GM21576 (cell line): ENCODE measurements around the gene C1orf185.
"Not testable (repeated sequence)": the region's sequence is repeated elsewhere in the genome, so short reads cannot be mapped to it uniquely, and the experiment has no call there.

Source experiments
- ATAC-seq: cut with Tn5 transposase; IDR thresholded peaks from one replicate; pipeline ENCODE4 v1.9.1; 2021; ENCODE audit warnings: mild to moderate bottlenecking, moderate library complexity; ENCODE audit not compliant: unreplicated experiment

Gene C1orf185

DNA sequence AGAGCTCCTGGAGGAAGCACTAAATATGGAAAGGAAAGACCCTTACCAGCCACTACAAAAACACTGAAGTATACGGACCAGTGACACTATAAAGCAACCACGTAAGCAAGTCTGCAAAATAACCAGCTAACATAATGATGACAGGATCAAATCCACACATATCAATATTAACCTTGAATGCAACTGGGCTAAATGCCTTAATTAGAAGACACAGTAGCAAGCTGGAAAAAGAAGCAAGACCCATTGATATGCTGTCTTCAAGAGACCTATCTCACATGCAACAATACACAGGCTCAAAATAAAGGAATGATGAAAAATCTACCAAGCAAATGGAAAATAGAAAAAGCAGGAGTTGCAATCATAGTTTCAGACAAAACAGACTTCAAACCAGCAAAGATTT lies 31.0 kb downstream of the C1orf185 start:
- no peak for ATAC-seq

DNA sequence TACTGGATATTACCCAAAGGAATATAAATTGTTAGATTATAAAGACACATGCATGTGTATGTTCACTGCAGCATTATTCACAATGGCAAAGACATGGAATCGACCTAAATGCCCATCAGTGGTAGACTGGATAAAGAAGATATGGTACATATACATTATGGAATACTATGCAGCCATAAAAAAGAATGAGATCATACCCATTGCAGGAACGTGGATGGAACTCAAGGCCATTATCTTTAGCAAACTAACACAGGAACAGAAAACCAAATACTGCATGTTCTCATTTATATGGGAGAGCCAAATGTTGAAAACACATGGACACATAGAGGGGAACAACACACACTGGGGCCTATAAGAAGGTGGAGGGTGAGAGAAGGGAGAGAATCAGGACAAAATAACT lies 35.7 kb downstream of the C1orf185 start:
- ATAC-seq: not testable (repeated sequence)

DNA sequence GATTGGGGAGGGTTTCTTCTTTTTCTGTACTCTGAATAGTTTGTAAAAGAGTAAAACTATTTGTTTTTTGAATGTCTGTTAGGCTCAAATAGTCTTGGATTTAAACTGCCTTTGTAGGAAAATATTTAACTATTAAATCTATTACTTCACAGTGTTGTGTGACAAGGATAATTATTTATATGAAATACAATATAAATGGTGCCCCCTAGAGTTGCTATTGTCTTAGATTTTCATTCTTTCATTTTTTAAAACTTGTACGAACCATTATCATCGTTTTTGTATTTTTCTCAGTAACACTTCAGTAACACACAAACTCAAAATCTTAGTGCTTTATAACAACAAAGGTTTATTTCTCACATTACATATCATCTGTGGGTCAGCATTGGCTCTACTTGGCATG lies 37.4 kb downstream of the C1orf185 start:
- no peak for ATAC-seq

- ATAC-seq: no peak
Measured at GRCh38 chr1:51147394-51147793, 45.4 kb downstream of the C1orf185 start.

- ATAC-seq: no peak
Measured at GRCh38 chr1:51154776-51155175, 52.7 kb downstream of the C1orf185 start.

GRCh38 chr1:51156752-51157151 lies 54.7 kb downstream of the C1orf185 start:
- ATAC-seq: no peak

GRCh38 chr1:51157395-51157794 lies 55.4 kb downstream of the C1orf185 start:
- ATAC-seq: no peak

DNA sequence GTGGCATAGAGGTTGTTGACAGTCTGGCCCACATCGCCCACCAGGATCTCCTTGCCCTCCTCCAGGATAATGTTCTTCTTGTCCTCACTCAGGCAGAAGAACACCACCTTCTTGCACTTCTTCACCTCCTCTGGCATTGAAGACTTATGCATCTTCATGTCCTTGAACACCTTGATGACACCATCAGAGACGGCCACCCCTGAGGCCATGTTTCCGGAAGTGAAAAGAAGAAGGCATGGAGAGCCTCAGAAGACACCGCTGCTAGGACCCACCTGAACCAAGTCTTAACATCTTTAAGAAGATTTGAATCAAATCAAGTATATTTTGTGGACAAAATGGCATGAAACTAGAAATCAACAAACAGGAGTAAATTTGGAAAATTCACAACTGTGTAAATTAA lies 56.2 kb downstream of the C1orf185 start:
- no peak for ATAC-seq

DNA sequence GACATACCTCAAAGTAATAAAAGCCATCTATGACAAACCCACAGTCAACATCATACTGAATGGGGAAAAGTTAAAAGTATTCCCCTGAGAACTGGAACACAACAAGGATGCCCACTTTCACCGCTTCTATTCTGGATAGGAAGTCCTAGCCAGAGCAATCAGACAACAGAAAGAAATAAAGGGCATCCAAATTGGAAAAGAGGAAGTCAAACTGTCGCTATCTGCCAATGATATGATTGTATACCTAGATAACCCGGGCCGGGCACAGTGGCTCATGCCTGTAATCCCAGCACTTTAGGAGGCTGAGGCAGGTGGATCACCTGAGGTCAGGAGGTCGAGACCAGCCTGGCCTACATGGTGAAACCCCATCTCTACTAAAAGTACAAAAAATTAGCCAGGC lies 60.5 kb downstream of the C1orf185 start:
- ATAC-seq: not testable (repeated sequence)

- no peak for ATAC-seq
Measured at GRCh38 chr1:51165540-51165939, 63.5 kb downstream of the C1orf185 start.

GRCh38 chr1:51168266-51168845 lies 66.3 kb downstream of the C1orf185 start:
- ATAC-seq: no peak

DNA sequence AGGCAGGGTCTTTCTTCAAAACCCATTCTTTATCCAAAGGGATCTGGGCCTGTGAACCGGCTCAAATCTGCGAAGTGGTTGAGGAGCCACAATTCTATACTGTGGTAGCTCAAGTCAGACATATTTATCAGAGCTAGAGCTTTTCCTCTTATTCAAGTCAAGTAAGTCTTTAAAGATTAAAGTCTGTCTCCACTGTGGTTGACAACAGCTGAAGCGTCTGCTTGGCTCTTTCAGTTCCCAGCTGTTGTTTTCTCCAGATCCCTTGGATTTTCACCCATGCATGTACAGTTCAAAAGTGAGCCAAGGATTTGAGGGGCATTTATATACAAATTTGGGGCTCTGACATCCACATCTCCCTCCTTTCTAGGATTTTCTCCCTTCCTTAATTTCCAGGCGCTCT lies 66.9 kb downstream of the C1orf185 start:
- ATAC-seq: no peak

GRCh38 chr1:51170342-51170741 lies 68.3 kb downstream of the C1orf185 start:
- ATAC-seq: no peak

DNA sequence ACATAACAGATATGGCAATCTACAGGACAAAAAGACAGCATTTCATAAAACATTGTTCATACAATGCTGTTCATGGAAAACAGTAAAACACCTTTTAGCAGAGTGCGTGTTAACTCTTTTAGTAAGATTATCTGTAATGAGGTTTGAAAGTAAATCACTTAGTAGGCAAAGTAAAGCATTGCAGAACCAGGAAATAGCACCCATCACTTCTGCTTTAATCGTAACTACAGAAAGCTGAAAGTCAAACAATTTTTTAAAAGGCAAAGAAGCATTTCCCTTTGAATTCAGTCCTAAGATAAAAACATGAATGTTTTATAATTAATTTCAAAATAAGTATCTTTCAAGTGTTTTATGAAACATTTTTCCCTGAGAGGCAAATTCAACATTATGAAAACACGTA lies 70.8 kb downstream of the C1orf185 start:
- ATAC-seq: no peak

- no peak for ATAC-seq
Measured at GRCh38 chr1:51175278-51175677, 73.2 kb downstream of the C1orf185 start.

DNA sequence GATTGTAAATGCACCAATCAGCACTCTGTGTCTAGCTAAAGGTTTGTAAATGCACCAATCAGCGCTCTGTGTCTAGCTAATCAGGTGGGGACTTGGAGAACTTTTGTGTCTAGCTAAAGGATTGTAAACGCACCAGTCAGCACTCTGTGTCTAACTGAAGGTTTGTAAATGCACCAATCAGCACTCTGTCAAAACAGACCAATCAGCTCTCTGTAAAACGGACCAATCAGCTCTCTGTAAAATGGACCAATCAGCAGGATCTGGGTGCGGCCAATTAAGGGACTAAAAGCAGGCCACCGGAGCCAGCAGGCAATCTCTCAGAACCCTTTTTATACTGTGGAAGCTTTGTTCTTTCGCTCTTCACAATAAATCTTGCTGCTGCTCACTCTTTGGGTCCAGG lies 76.0 kb downstream of the C1orf185 start:
- ATAC-seq: not testable (repeated sequence)

DNA sequence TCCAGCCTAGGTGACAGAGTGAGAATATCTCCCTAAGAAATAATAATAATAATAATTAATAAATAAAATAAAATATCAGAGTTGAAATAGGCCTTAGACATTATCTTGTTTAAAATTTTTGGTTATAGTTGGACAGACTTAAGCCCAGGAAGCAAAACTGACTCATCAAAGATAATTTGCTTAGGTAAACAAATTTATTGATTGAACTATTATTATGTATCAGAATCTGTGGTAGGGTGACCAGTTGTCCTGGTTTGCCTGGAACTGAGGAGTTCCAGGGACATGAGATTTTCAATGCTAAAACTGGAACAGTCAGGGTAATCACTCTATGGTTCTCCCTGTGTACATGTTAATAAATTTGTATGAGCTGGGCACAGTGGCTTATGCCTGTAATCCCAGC lies 86.2 kb downstream of the C1orf185 start:
- ATAC-seq: no peak

GRCh38 chr1:51189421-51190073 lies 87.5 kb downstream of the C1orf185 start:
- ATAC-seq: peak; percentile 49

- no peak for ATAC-seq
Measured at GRCh38 chr1:51190961-51191360, 88.9 kb downstream of the C1orf185 start.

GRCh38 chr1:51192213-51192843 lies 90.3 kb downstream of the C1orf185 start:
- ATAC-seq: no peak

DNA sequence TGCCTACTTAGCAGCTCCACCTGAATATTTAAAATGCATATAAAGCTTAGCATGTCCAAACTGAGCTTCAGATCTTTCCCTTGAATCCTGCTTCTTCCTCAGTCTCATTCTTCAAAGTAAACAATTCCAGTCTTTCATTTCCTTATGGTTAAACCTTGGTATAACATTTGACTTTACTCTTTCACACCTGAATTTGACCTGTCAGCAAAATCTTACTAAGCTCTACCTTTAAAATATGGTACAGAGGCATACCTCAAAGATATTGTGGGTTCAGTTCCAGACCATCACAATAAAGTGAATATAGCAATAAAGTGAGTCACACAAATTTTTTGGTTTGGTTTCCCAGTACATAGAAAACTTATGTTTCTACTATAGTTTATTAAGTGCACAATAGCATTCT lies 91.5 kb downstream of the C1orf185 start:
- ATAC-seq: no peak
